RCC 7860 (cell line): ENCODE data around the gene PDIK1L.
A peak's percentile ranks its signal among the peaks of the same experiment; 100 is the strongest.

Experiments
- DNase-seq: peaks from one replicate; pipeline ENCODE4 v3.0.0-alpha.2; 2015; ENCODE audit warnings: low spot score
- FAIRE-seq: peaks from 2 replicates; lab custom pipeline; 2012; peaks lifted over from hg19 to GRCh38; lab: Jason Lieb, UNC

PDIK1L gene

GRCh38 chr1:26169198-26169554 is 57.6 kb downstream of the PDIK1L start:
- DNase-seq (no peak), FAIRE-seq (no peak)

DNA sequence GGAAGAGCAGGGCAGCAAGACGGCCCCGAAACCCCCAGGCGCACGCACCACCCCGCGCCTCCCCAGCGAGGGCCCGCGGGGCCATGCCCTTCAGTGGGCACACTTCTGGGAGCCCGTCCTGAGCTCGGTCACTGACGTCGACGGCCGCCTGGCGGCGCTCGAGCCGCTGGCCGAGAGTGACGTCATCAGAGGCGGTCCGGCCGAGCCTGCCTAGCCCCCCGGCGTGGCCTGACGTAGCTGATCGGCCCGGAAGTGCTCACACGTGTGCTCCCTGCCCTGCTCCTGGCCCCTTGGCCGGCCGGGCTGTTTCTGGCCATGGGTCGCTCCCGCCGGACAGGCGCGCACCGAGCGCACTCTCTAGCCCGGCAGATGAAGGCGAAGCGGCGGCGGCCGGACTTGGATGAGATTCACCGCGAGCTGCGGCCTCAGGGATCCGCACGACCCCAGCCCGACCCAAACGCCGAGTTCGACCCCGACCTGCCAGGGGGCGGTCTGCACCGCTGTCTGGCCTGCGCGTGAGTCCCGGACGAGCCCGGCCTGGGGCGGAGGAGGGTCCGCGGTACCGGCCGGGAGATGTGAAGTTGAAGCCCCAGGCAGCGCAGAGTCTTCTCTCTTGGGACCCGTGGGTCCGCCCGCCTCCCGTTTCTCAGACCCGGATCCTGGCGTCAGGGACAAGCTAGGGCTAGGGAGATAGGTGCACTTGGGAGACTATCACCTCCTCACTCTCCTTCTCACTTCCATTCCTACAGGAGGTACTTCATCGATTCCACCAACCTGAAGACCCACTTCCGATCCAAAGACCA is 58.2 kb downstream of the PDIK1L start, which contains the start of gene ZNF593:
Gene ZNF593, plus strand, starts transcription at position 240 of the 803 bp plus-strand sequence. Its CDS starts 76 bp downstream, at position 316.
- DNase-seq = peak; percentile 89
- no peak for FAIRE-seq

GRCh38 chr1:26170472-26170821 is 58.8 kb downstream of the PDIK1L start:
- FAIRE-seq (no peak), DNase-seq (no peak)

GRCh38 chr1:26171084-26172072 is 59.8 kb downstream of the PDIK1L start, which contains the start of gene ZNF593OS:
Gene ZNF593OS (minus strand): TSS chr1:26171832. CDS start chr1:26171661, 171 bp downstream.
- FAIRE-seq (no peak), DNase-seq (no peak)
